Osteocyte (in vitro differentiated cells): Measurements from ENCODE around the gene POMGNT2. TPM values are rescaled to one million over a fixed set of nuclear protein-coding genes. Genes with fewer than 3 reads are reported as not detected.
A peak's percentile ranks its signal among the peaks of the same experiment; 100 is the strongest.

Source experiments
- DNase-seq: peaks from one replicate; pipeline ENCODE4 v3.0.0; 2021; ENCODE audit warnings: mixed read lengths; ENCODE audit not compliant: unreplicated experiment; ENCODE audit errors: extremely low spot score
- H3K27ac Mint-ChIP-seq: one replicate; pipeline ENCODE4 v1.8.0; 2021; ENCODE audit warnings: mild to moderate bottlenecking, mixed read lengths; ENCODE audit not compliant: unreplicated experiment
- H3K27me3 Mint-ChIP-seq: one replicate; pipeline ENCODE4 v1.8.0; 2021; ENCODE audit warnings: mixed read lengths; ENCODE audit not compliant: unreplicated experiment
- H3K36me3 Mint-ChIP-seq: one replicate; pipeline ENCODE4 v1.8.0; 2021; ENCODE audit warnings: mixed read lengths; ENCODE audit not compliant: unreplicated experiment
- H3K4me1 Mint-ChIP-seq: one replicate; pipeline ENCODE4 v1.8.0; 2021; ENCODE audit warnings: mixed read lengths; ENCODE audit not compliant: unreplicated experiment
- H3K4me3 Mint-ChIP-seq: one replicate; pipeline ENCODE4 v1.8.0; 2021; ENCODE audit warnings: mild to moderate bottlenecking, moderate library complexity, mixed read lengths; ENCODE audit not compliant: unreplicated experiment
- H3K9me3 Mint-ChIP-seq: one replicate; pipeline ENCODE4 v1.8.0; 2021; ENCODE audit warnings: mixed read lengths; ENCODE audit not compliant: unreplicated experiment
- total RNA-seq: library from RNA; stranded (reverse); gene quantifications from 2 replicates; pipeline ENCODE4 v1.2.1, GENCODE V29; 2021
- TF ChIP-seq, protein P1 (sequence below): fragments of 200-600 bp; sonication (generic); IDR thresholded peaks from 2 replicates; pipeline ENCODE4 v1.5.0; 2021; ENCODE audit warnings: antibody characterized with exemption, mild to moderate bottlenecking, moderate library complexity

Gene POMGNT2
- total RNA-seq, 1 donor from 2014 or later, result 16.1 TPM

DNA sequence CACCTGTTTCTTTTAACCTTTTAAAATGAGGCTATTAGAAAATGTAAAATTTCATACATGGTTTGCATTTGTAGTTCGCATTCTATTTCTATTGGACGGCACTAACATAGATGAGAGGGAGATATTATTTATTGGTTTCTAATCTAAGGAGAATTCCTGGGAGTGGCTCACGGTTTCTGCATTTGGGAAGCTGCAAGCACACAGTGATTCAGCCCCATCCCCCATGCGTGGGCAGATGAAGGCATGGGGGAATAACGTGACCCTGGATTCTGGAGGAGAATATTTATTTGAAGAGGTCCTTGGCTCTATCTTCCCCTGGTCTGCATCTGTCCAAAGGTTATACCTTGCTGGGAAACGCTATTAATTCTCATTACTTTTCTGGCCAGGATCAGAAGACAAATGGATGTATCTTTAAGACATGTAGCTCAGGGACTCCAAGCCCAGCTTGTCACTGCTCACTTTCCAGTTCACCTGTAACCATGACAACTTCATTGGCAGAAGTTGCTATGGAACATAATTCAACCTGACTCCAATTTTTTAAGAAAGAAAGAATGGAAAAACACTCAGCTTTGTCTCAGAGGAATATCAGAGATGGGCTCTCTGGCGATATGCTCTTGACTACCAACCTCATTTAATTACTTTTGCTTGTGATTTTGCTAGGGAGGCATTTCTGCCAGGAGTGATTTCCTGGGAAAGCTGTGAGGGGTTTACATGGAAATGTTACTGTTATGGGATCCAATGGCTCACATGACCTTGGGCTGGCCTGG is 27.2 kb upstream of the POMGNT2 start:
- peaks cover 11% of the 10 kb centered on the region for H3K9me3 Mint-ChIP-seq
- no peak overlapping the region for H3K27ac Mint-ChIP-seq
- peak; percentile 13 for DNase-seq
- TF ChIP-seq, protein P1, sequence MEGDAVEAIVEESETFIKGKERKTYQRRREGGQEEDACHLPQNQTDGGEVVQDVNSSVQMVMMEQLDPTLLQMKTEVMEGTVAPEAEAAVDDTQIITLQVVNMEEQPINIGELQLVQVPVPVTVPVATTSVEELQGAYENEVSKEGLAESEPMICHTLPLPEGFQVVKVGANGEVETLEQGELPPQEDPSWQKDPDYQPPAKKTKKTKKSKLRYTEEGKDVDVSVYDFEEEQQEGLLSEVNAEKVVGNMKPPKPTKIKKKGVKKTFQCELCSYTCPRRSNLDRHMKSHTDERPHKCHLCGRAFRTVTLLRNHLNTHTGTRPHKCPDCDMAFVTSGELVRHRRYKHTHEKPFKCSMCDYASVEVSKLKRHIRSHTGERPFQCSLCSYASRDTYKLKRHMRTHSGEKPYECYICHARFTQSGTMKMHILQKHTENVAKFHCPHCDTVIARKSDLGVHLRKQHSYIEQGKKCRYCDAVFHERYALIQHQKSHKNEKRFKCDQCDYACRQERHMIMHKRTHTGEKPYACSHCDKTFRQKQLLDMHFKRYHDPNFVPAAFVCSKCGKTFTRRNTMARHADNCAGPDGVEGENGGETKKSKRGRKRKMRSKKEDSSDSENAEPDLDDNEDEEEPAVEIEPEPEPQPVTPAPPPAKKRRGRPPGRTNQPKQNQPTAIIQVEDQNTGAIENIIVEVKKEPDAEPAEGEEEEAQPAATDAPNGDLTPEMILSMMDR, result no peak
- no peaks in the 10 kb centered on the region for H3K4me1 Mint-ChIP-seq
- H3K36me3 Mint-ChIP-seq, result no peaks in the 10 kb centered on the region
- H3K27me3 Mint-ChIP-seq, result peaks cover 18% of the 10 kb centered on the region
- H3K4me3 Mint-ChIP-seq, result no peak overlapping the region

DNA sequence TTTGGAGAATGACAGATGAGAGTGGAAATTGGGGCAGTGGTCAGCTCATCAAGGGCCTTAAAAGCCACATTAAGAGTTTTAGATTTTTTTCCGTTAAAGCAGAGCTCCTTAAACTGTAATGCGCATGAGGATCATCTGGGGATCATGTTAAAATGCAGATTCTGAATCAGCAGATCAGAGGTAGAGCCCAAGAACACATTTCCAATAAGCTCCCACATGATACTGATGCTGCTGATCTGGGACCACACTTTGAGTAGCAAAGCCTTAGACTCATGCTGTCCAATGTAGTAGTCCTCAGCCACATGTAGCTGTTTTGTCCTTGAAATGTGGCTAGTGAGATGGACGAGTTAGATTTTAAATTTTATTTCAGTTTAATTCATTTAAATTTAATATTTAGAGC is 26.3 kb upstream of the POMGNT2 start:
- Mint-ChIP-seq H3K9me3 (peaks cover 11% of the 10 kb centered on the region), H3K27ac (no peak overlapping the region), H3K4me3 (no peak overlapping the region), H3K27me3 (peaks cover 15% of the 10 kb centered on the region), H3K36me3 (no peaks in the 10 kb centered on the region), H3K4me1 (no peaks in the 10 kb centered on the region)
- TF ChIP-seq, protein P1, result no peak
- DNase-seq, result peak; percentile 7

DNA sequence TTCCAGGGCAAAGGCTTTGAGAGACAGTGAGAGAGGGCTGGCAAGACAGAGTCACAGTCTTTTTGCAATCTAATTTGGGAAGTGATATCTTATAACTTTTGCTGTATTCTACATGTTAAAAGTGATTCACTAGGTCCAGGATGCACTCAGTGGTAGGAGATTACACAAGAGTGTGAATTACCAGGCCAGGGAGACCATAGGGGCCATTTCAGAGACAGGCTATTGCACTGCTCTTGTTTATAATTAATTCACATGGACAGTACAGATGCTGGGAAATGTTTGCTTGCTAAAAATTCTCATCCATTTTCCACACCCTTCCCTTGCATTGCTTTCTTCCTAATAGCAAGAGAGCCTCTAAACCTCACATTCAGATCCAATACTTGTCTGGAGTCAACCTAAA is 22.6 kb upstream of the POMGNT2 start:
- H3K27ac Mint-ChIP-seq, result no peak overlapping the region
- H3K9me3 Mint-ChIP-seq, result peaks cover 14% of the 10 kb centered on the region
- no peak for DNase-seq
- peaks cover 22% of the 10 kb centered on the region for H3K27me3 Mint-ChIP-seq
- no peaks in the 10 kb centered on the region for H3K4me1 Mint-ChIP-seq
- H3K4me3 Mint-ChIP-seq, result no peak overlapping the region
- no peaks in the 10 kb centered on the region for H3K36me3 Mint-ChIP-seq
- TF ChIP-seq, protein P1, result no peak

DNA sequence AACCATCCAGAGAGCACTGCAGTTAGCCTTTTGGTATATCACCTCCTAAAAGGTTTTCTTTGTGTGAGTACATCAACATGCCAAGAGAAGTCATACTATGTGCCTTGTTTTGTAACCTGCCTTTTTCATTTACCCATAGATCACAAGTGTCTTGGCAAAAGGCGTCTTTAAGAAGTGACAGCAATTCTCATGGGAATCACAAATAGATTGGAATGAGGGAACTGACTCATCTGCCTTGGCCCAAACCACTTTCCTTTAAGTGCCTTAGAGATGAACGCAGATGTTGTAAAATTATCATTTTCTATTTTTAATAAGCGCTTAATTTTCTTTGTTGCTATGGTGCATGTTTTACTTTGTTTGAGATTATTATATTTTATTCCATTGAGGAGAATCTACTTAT is 20.7 kb upstream of the POMGNT2 start:
- no peaks in the 10 kb centered on the region for H3K4me1 Mint-ChIP-seq
- TF ChIP-seq, protein P1, result no peak
- no peak for DNase-seq
- peaks cover 16% of the 10 kb centered on the region for H3K27me3 Mint-ChIP-seq
- no peak overlapping the region for H3K4me3 Mint-ChIP-seq
- peaks cover 17% of the 10 kb centered on the region for H3K9me3 Mint-ChIP-seq
- no peaks in the 10 kb centered on the region for H3K36me3 Mint-ChIP-seq
- H3K27ac Mint-ChIP-seq, result no peak overlapping the region

DNA sequence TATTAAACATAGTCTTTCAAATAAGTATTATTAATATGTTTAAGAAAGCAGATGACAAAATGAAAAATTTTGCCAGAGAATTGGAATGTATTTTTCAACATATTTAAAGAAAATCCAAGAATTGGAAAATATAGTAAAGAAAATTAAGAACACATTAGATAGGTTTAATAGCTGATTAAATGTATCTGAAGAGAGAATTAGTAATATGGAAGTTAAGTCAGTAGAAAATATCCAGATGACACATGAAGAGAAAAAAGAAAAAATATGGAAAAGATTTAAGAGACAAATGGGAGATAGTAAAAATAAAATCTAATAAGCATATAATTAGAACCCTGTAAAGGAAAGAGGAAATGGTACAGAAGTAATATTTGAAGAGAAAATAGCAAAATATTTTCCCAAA is 18.0 kb upstream of the POMGNT2 start:
- Mint-ChIP-seq H3K36me3 (no peaks in the 10 kb centered on the region), H3K4me3 (no peak overlapping the region), H3K27me3 (peaks cover 25% of the 10 kb centered on the region), H3K9me3 (peaks cover 17% of the 10 kb centered on the region), H3K27ac (no peak overlapping the region), H3K4me1 (no peaks in the 10 kb centered on the region)
- TF ChIP-seq, protein P1, result no peak
- no peak for DNase-seq
